GM03348 (cell line): ENCODE measurements around the gene MAML3.

Source experiments
- DNase-seq: peaks from one replicate; pipeline ENCODE4 v3.0.0; 2012; ENCODE audit warnings: low spot score

Gene MAML3

GRCh38 chr4:139840773-139841172 is 313.2 kb downstream of the MAML3 start:
- no peak for DNase-seq

GRCh38 chr4:139839403-139840031 is 314.5 kb downstream of the MAML3 start:
- no peak for DNase-seq

GRCh38 chr4:139838811-139839210 is 315.2 kb downstream of the MAML3 start:
- DNase-seq, result no peak

GRCh38 chr4:139834981-139835391 is 319.0 kb downstream of the MAML3 start:
- DNase-seq, result no peak

GRCh38 chr4:139834226-139834662 is 319.7 kb downstream of the MAML3 start:
- no peak for DNase-seq

GRCh38 chr4:139833151-139833910 is 320.7 kb downstream of the MAML3 start:
- DNase-seq, result no peak

GRCh38 chr4:139828966-139829664 is 324.9 kb downstream of the MAML3 start:
- no peak for DNase-seq

GRCh38 chr4:139826426-139826825 is 327.6 kb downstream of the MAML3 start:
- no peak for DNase-seq

- DNase-seq, result no peak
Measured at GRCh38 chr4:139825523-139826014, 328.4 kb downstream of the MAML3 start.

- no peak for DNase-seq
Measured at GRCh38 chr4:139824882-139825522, 329.0 kb downstream of the MAML3 start.

- no peak for DNase-seq
Measured at GRCh38 chr4:139823746-139824145, 330.2 kb downstream of the MAML3 start.

- no peak for DNase-seq
Measured at GRCh38 chr4:139823345-139823744, 330.6 kb downstream of the MAML3 start.

- no peak for DNase-seq
Measured at GRCh38 chr4:139822391-139822790, 331.6 kb downstream of the MAML3 start.

- no peak for DNase-seq
Measured at GRCh38 chr4:139819082-139819481, 334.9 kb downstream of the MAML3 start.

GRCh38 chr4:139817657-139818452 is 336.1 kb downstream of the MAML3 start:
- DNase-seq, result no peak

- no peak for DNase-seq
Measured at GRCh38 chr4:139816856-139817255, 337.1 kb downstream of the MAML3 start.

- peak; percentile 86 for DNase-seq
Measured at GRCh38 chr4:139815778-139816601, 338.0 kb downstream of the MAML3 start.

GRCh38 chr4:139814323-139815015 is 339.5 kb downstream of the MAML3 start:
- peak; percentile 15 for DNase-seq

GRCh38 chr4:139813881-139814280 is 340.1 kb downstream of the MAML3 start:
- DNase-seq, result no peak

GRCh38 chr4:139810710-139811109 is 343.3 kb downstream of the MAML3 start:
- no peak for DNase-seq
